ENCODE measurements around the gene GSTA3.
"Not testable (repeated sequence)": the region's sequence is repeated elsewhere in the genome, so short reads cannot be mapped to it uniquely, and the experiment has no call there.

GSTA3 gene

GRCh38 chr6:52856137-52856536 lies 53.4 kb downstream of the GSTA3 start:
- DNase-seq = not testable (repeated sequence)

GRCh38 chr6:52849137-52849536 lies 60.4 kb downstream of the GSTA3 start:
- DNase-seq = no peak
